GM12872 (cell line): ENCODE results near the gene GNA12.

Experiments used
- TF ChIP-seq, protein P1 (sequence below): IDR thresholded peaks from 3 replicates; pipeline ENCODE4 v1.5.1; 2011; ENCODE audit warnings: low read depth, mild to moderate bottlenecking, low read length, moderate library complexity; ENCODE audit not compliant: insufficient read depth

Gene GNA12

DNA sequence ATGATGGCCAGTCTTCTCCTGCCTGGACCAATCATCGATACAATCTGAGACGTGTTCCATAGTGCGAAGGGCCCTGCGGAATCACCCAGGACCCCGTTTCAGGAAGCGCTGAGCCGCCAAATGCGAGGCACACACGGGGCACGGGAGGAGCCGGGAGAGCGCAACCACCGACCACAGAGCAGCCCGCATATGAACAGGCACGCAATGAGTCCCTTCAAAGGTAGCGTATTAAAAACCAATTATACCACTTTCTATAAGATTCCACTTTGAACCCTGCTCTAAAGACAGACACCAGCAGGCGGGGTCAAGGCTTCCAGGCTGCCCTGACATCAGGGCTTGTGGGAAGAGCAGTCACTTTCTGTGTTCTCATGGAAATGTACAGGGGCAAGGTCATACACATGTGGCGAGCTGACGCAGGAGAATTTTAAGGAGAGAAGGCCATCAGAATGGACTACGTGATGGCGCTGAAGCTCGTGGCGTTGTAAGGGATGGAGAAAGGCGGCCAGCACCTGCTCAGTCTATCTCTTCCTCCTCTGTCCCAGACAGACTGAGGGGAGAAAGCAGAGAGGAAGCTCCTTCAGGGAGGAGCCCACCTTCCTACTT is 109.9 kb downstream of the GNA12 start:
- TF ChIP-seq, protein P1, sequence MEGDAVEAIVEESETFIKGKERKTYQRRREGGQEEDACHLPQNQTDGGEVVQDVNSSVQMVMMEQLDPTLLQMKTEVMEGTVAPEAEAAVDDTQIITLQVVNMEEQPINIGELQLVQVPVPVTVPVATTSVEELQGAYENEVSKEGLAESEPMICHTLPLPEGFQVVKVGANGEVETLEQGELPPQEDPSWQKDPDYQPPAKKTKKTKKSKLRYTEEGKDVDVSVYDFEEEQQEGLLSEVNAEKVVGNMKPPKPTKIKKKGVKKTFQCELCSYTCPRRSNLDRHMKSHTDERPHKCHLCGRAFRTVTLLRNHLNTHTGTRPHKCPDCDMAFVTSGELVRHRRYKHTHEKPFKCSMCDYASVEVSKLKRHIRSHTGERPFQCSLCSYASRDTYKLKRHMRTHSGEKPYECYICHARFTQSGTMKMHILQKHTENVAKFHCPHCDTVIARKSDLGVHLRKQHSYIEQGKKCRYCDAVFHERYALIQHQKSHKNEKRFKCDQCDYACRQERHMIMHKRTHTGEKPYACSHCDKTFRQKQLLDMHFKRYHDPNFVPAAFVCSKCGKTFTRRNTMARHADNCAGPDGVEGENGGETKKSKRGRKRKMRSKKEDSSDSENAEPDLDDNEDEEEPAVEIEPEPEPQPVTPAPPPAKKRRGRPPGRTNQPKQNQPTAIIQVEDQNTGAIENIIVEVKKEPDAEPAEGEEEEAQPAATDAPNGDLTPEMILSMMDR = no peak

DNA sequence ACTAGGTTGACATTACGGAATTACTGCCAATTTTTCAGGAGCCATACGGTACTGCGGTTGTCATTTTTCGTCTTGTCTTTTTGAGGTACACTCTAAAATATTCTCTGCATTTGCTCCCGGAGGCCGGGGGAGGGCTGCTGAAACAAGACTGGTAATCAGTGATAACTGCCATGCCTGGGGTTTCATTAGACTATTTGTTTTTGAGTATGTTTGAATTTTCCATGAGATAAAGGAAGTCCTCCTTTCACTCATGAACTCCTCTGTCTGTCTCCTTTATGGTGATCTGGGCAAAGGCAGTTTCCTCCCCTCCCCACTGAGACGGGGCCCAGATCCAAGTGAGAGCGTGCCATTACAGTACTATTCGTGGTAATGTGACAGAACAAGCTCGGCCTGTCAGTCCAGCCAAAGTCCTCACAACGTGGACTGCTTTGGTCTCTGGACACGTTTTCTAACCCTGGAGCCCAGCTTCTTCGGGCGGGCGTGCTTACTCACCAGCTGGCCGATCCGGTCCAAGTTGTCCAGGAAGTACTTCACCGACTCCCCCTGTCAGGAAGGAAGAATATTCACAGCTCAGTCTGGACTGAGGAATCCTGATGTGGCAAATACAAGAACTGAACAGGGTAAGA is 111.0 kb downstream of the GNA12 start:
- TF ChIP-seq, protein P1 = no peak

DNA sequence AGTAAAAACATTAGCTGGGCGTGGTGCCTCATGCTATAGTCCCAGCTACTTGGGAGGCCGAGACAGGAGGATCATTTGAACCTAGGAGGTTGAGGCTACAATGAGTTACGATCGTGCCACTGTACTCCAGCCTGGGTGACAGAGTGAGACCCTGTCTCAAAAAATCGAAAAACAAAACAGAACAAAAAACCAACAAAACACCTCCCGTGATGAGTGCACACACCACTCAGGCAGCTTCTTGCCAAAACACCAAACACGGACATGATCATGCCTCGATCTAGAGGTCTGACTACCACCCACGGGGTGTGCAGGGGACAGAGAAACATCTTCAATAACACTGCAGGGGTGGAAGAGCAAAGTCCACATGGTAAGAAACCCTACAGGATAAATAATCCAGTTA is 111.7 kb downstream of the GNA12 start:
- TF ChIP-seq, protein P1 = no peak

DNA sequence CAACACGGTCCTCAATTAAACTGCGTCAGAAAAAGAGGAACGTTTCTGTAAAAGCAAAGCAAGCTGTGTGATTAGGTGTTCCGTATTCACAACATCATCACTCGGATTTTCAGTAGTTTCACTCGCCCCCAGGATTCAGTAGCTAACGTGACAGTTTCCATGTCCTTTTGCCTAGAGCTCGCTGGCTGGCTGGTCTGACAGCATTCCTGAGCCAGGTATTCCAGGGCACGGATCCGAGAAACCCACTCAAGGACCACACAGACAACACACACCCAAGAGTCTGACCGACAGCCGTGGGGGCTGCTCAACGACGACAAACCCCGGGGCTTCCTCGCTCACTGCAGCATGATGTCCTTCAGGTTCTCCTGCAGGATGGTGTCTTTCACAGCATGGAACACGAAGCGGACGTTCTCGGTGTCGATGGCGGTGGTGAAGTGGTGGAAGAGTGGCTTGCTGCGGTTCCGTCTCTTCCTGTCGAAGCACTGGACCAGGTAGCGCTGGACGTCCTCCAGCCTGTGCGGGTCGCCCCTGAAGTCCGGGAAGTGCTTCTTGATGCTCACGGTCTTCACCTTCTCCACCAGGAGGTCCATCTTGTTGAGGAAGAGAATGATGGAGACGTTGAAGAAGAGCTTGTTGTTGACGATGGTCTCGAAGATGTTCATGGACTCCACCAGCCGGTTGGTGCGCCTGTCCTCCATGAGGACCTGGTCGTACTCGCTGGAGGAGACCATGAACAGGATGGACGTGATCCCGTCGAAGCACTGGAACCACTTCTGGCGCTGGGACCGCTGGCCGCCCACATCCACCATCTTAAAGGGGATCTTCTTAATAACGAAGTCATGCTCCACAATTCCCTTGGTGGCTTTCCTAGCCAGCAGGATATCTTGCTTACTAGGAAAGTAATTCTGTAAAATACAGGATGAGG is 113.0 kb downstream of the GNA12 start:
- TF ChIP-seq, protein P1 = no peak

DNA sequence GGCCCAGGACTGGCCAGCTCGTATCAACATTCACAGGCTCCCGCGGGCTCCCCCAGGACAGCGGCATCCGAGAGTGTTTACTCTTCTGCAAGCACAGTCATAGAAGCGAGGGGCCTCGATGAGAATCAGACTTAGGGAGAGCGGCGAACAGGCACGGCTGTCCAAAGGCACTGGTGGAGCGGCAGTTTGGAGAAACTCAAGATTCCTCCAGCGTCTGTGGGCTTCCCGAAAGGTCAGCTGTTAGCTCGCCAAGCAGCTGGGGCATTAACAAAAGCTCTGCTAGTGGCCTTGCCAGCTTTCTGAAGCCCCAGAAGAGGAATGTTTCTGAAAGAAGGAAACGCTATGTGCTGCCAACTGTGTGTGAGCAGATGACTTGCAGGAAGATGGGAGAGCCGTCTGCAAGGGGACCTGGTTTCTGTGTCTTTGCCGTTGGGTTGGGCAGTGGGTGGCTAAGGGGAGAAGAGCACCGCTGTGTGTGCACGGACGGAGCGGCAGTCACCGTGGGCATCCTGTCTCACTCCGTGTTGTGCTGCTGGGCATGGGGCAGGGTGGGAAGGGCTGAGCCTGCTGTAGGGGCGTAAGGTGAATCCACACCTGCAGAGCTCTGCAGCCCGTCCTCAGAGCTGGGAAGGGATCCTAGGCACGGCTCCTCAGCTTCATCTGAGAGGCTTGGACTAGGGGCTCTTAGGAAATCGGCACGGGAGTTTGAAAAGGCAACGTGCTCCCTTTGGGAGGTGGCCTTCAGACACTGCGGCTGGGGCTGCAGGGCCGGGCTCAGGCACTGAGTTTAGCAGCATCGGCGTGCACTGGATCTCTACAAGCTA is 114.0 kb downstream of the GNA12 start:
- TF ChIP-seq, protein P1 = no peak

DNA sequence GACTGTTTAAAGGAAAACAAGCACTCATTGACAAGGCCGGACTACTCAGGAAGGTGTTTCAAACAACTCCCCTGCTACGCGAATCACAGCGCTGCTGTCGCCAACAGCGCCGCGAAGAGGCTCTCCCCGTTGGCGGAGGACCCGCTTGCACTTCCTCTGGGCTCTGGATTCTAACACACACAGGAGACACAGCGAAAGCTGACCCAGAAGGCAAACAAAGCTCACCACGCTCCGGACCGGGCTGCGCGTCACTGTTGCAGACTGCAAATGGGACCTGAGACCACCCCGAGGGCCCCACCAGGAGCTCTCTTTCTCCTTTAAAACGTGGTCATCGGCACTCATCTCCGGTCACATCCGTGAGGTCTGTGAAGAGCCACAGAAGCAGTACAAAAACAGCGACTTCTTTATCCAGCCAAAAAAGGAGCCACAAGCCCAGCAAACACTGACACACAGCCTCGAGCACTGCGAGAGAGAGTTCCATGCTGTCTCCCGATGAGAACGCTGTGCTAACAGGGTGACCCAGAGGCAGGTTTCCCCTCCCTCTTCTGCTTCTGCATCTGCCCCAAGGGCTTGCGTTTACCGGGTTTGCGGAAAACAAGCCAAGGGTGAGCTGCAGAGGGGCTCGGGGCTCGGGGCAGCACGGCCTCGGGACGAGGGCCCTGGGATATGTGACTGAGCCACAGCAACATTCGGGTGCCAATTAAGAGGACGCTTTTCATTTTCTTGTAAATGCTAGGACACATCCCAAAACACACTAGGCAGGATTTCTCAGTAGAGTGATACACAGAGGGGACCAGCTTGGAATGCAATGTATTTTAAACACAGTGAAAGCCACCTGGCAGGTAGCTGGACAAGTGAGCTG is 114.8 kb downstream of the GNA12 start:
- TF ChIP-seq, protein P1 = no peak
